Measurements from ENCODE around the gene CRHR1.

DNA sequence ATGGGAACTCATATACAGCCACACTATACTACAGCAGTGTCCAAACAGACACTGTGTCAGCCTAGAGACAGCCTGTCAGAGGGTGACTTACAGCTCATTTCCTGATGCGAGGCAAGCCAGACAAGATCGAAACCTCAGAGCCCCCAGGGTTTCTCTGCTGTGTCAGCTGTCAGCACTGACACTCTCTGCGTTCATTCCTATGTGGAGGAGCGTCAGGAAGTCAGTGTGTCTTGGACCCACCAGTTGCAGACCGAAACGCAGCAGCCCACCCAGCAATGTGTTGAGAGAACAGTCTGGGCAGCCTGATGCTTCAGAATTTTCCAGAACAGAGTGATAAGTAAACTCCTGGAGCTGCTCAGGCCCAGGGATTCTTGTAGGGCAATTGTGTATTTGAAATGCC, 89.6 kb downstream of the CRHR1 start:
- TF ChIP-seq, protein P1, sequence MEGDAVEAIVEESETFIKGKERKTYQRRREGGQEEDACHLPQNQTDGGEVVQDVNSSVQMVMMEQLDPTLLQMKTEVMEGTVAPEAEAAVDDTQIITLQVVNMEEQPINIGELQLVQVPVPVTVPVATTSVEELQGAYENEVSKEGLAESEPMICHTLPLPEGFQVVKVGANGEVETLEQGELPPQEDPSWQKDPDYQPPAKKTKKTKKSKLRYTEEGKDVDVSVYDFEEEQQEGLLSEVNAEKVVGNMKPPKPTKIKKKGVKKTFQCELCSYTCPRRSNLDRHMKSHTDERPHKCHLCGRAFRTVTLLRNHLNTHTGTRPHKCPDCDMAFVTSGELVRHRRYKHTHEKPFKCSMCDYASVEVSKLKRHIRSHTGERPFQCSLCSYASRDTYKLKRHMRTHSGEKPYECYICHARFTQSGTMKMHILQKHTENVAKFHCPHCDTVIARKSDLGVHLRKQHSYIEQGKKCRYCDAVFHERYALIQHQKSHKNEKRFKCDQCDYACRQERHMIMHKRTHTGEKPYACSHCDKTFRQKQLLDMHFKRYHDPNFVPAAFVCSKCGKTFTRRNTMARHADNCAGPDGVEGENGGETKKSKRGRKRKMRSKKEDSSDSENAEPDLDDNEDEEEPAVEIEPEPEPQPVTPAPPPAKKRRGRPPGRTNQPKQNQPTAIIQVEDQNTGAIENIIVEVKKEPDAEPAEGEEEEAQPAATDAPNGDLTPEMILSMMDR (IDR thresholded peaks at IDR 0.05) = no peak
- TF ChIP-seq POLR2A (IDR thresholded peaks at IDR 0.05) = no peak

Measured in thyroid gland (tissue), 4 donors.